ENCODE measurements around the gene USP3. TPM values are rescaled to one million over a fixed set of nuclear protein-coding genes. Genes with fewer than 3 reads are reported as not detected.

USP3 gene
- total RNA-seq, 4 donors from 2014 or later: 40.1 to 46.5 (median 41.3) TPM

GRCh38 chr15:63544258-63545026 is 40.0 kb downstream of the USP3 start:
- intact Hi-C loops (cut with DNase I): no loop called here

GRCh38 chr15:63545520-63545919 is 41.1 kb downstream of the USP3 start:
- intact Hi-C loops (cut with DNase I): no loop called here
- WGBS: 98% methylated on average over 10 of the region's 10 CpGs
- peaks cover 0 to 8% (median 0%) of the 10 kb centered on the region in 4 donors for H3K36me3 ChIP-seq
- H3K4me3 ChIP-seq: no peak overlapping the region
- no peak overlapping the region for H3K27ac ChIP-seq (replicated peaks in 1 of 4)
- no peaks in the 10 kb centered on the region for H3K9me3 ChIP-seq
- no peaks in the 10 kb centered on the region for H3K27me3 ChIP-seq
- no peak for DNase-seq (ENCODE audit: extremely low spot score)
- peaks cover 0 to 7% (median 0%) of the 10 kb centered on the region in 4 donors for H3K4me1 ChIP-seq
- TF ChIP-seq POLR2A (IDR thresholded peaks at IDR 0.05; ENCODE audit: low read depth) (no peak), EP300 (IDR thresholded peaks at IDR 0.05) (no peak), CTCF (IDR thresholded peaks at IDR 0.05) (no peak), POLR2AphosphoS5 (IDR thresholded peaks at IDR 0.05) (no peak)

More at GRCh38 chr15:63544258-63545026, 40.0 kb downstream of the USP3 start:
- H3K9me3 ChIP-seq: no peaks in the 10 kb centered on the region
- H3K4me1 ChIP-seq: peaks cover 0 to 12% (median 1%) of the 10 kb centered on the region in 4 donors
- H3K27me3 ChIP-seq: no peaks in the 10 kb centered on the region
- no peak for DNase-seq (ENCODE audit: extremely low spot score)
- H3K4me3 ChIP-seq: no peak overlapping the region
- 65% methylated on average over 5 of the region's 5 CpGs for WGBS
- TF ChIP-seq POLR2AphosphoS5 (IDR thresholded peaks at IDR 0.05) (no peak), CTCF (IDR thresholded peaks at IDR 0.05) (no peak), POLR2A (IDR thresholded peaks at IDR 0.05; ENCODE audit: low read depth) (no peak), EP300 (IDR thresholded peaks at IDR 0.05) (no peak)
- peaks cover 0 to 10% (median 0%) of the 10 kb centered on the region in 4 donors for H3K36me3 ChIP-seq
- H3K27ac ChIP-seq (replicated peaks in 1 of 4): no peak overlapping the region

GRCh38 chr15:63551400-63551799 is 47.0 kb downstream of the USP3 start:
- Histone ChIP-seq H3K4me3 (no peak overlapping the region), H3K27ac (replicated peaks in 1 of 4) (no peak overlapping the region), H3K27me3 (no peaks in the 10 kb centered on the region), H3K4me1 (peaks cover 19 to 38% (median 33%) of the 10 kb centered on the region in 4 donors), H3K36me3 (peaks cover 0 to 4% (median 0%) of the 10 kb centered on the region in 4 donors), H3K9me3 (no peaks in the 10 kb centered on the region)
- WGBS: 66% methylated on average over 1 of the region's 1 CpG
- DNase-seq (ENCODE audit: extremely low spot score): no peak
- intact Hi-C loops (cut with DNase I): loop anchor here (5.0 kb wide), 2 partner anchors 46 to 49 kb away; partner anchors contain the start of genes FBXL22 and USP3
- TF ChIP-seq EP300 (IDR thresholded peaks at IDR 0.05): no peak
- no peak for TF ChIP-seq POLR2AphosphoS5 (IDR thresholded peaks at IDR 0.05)
- TF ChIP-seq POLR2A (IDR thresholded peaks at IDR 0.05; ENCODE audit: low read depth): no peak
- TF ChIP-seq CTCF (IDR thresholded peaks at IDR 0.05): no peak

- intact Hi-C loops (cut with DNase I): loop anchor here (5.0 kb wide), 2 partner anchors 44 to 51 kb away; partner anchors contain the start of genes FBXL22 and USP3
- Histone ChIP-seq H3K36me3 (peaks cover 0 to 18% (median 9%) of the 10 kb centered on the region in 4 donors), H3K4me1 (peaks cover 19 to 55% (median 47%) of the 10 kb centered on the region in 4 donors), H3K9me3 (no peaks in the 10 kb centered on the region), H3K27ac (replicated peaks in 1 of 4) (peak overlapping the region; percentile 56 to 67 (median 60)), H3K4me3 (peak overlapping the region; percentile 1 to 17 (median 10)), H3K27me3 (no peaks in the 10 kb centered on the region)
- TF ChIP-seq POLR2AphosphoS5 (IDR thresholded peaks at IDR 0.05) (no peak), CTCF (IDR thresholded peaks at IDR 0.05) (no peak), EP300 (IDR thresholded peaks at IDR 0.05) (no peak), POLR2A (IDR thresholded peaks at IDR 0.05; ENCODE audit: low read depth) (no peak)
- 3% methylated on average over 3 of the region's 3 CpGs for WGBS
- no peak for DNase-seq (ENCODE audit: extremely low spot score)
Observed at GRCh38 chr15:63553388-63553791, 49.0 kb downstream of the USP3 start.

Measured in esophagus muscularis mucosa (tissue), 4 donors.